Measurements from ENCODE around the gene RBM17. TPM values are rescaled to one million over a fixed set of nuclear protein-coding genes. Genes with fewer than 3 reads are reported as not detected.
A peak's percentile ranks its signal among the peaks of the same experiment; 100 is the strongest.

RBM17 gene
- total and polyA plus RNA-seq, 10 of the 15 experiments (the other 5 are each of a cell fraction or from before 2014, with no cell fraction given), result 28.4 to 181 (median 83.9) TPM

GRCh38 chr10:6050801-6051445, 37.9 kb upstream of the RBM17 start (continued):
- TF ChIP-seq CTCF (IDR thresholded peaks at IDR 0.05 in 2 of 3, conservative IDR thresholded peaks at IDR 0.05 in 1 of 3; ENCODE audit: control insufficient read depth in 2 of 3, extremely low read depth in 1 of 3, insufficient read depth in 1 of 3, low read depth in 3 of 3, low read length in 3 of 3) (peak; percentile 24 to 52 (median 41); a peak in 4 of 6 replicates), NKRF (conservative IDR thresholded peaks at IDR 0.05) (0 out of 2 replicates have a peak, but pooled peaks have one; percentile 11), BACH1 (IDR thresholded peaks at IDR 0.05; ENCODE audit: borderline replicate concordance) (peak; percentile 90; the same call in 1 of the 2 replicates), YY1 (IDR thresholded peaks at IDR 0.05; ENCODE audit: low read depth, low read length) (peak; percentile 71), RUNX3 (IDR thresholded peaks at IDR 0.05; ENCODE audit: low read length) (peak; percentile 100), NR2F1 (conservative IDR thresholded peaks at IDR 0.05) (peak; percentile 92), ZNF217 (IDR thresholded peaks at IDR 0.05) (no peak), EGR1 (IDR thresholded peaks at IDR 0.05; ENCODE audit: borderline replicate concordance in 1 of 2, low read depth in 2 of 2, low read length in 2 of 2) (0 out of 3 replicates have a peak, but pooled peaks of 1 of the 2 experiments have one; percentile 41), MTA3 (IDR thresholded peaks at IDR 0.05; ENCODE audit: borderline replicate concordance, low read length) (peak; percentile 94; the same call in 1 of the 2 replicates), ZNF687 (IDR thresholded peaks at IDR 0.05) (no peak; the same call in 1 of the 2 replicates), MEF2A (IDR thresholded peaks at IDR 0.05; ENCODE audit: insufficient read depth, low read depth, low read length) (peak; percentile 93), BCL3 (IDR thresholded peaks at IDR 0.05; ENCODE audit: borderline replicate concordance, insufficient read depth, low read depth, low read length, poor library complexity, severe bottlenecking) (peak; percentile 75), MYC (IDR thresholded peaks at IDR 0.05; ENCODE audit: insufficient read depth, insufficient read length, insufficient replicate concordance, low read length, severe bottlenecking) (no peak), CBX3 (IDR thresholded peaks at IDR 0.05; ENCODE audit: borderline replicate concordance, low read depth) (no peak), IRF3 (IDR thresholded peaks at IDR 0.05) (no peak), ZNF274 (IDR thresholded peaks at IDR 0.05; ENCODE audit: insufficient read depth, insufficient read length) (no peak), TCF3 (IDR thresholded peaks at IDR 0.05; ENCODE audit: borderline replicate concordance, insufficient read depth, low read depth, low read length) (peak; percentile 94), IKZF2 (IDR thresholded peaks at IDR 0.05) (peak; percentile 100)
